Motor neuron (in vitro differentiated cells): ENCODE results near the gene IGDCC3. TPM values are rescaled to one million over a fixed set of nuclear protein-coding genes. Genes with fewer than 3 reads are reported as not detected.

ENCODE experiments used
- ATAC-seq, 8 experiments: fragments of 200-7000 bp; cut with Tn5 transposase; replicated peaks in 6 of 8; 2 replicates each; pipeline ENCODE4 v1.8.0; 2021; ENCODE audit warnings: mild to moderate bottlenecking in 8 of 8, moderate library complexity in 8 of 8
- H3K27ac ChIP-seq, 2 donors: fragments of 250-450 bp; sonication (Bioruptor Pico); 2 replicates each; pipeline ENCODE4 v1.9.0; 2021; ENCODE audit warnings: antibody characterized with exemption in 2 of 2, mild to moderate bottlenecking in 2 of 2, moderate library complexity in 1 of 2
- H3K4me1 ChIP-seq, 2 donors: fragments of 250-450 bp; sonication (Bioruptor Pico); replicated peaks in 1 of 2; 2 replicates each; pipeline ENCODE4 v1.6.1; 2021; ENCODE audit warnings: antibody characterized with exemption in 2 of 2, mild to moderate bottlenecking in 2 of 2, moderate library complexity in 1 of 2
- H3K4me3 ChIP-seq, 5 donors: fragments of 250-450 bp; sonication (Bioruptor Pico); 2 replicates each; pipeline ENCODE4 v1.9.0; 2021; ENCODE audit warnings: antibody characterized with exemption in 5 of 5, mild to moderate bottlenecking in 5 of 5, moderate library complexity in 4 of 5
- WGBS, 10 experiments: fragments of 450-650 bp; shearing (Covaris generic); methylation state at CpG; one replicate each; pipeline ENCODE4 v1.0.0; 2022; 5-methylcytosine and 5-hydroxymethylcytosine counted together
- in situ Hi-C, 9 experiments: fragments of 400-800 bp; cut with MboI; loops; one replicate each; pipeline ENCODE4 v1.15.0; 2021; ENCODE audit warnings: low sequenced_read_pairs in 9 of 9, low pct_unique_long_range_greater_than_20kb in 2 of 9; ENCODE audit not compliant: unreplicated experiment in 9 of 9
- total RNA-seq, 8 experiments: library from RNA; unstranded; fragments of 300-600 nt; gene quantifications; 2 replicates each; pipeline versions ENCODE4 v1.2.3 to v1.2.4, GENCODE V29; 2022

Gene IGDCC3
- total RNA-seq, 8 experiments from 2014 or later = 0.15 to 189 (median 10.9) TPM

GRCh38 chr15:65318870-65319356 is 58.9 kb downstream of the IGDCC3 start:
- Histone ChIP-seq H3K4me1 (peaks cover 5 to 9% of the 10 kb centered on the region in 2 donors), H3K27ac (no peak overlapping the region), H3K4me3 (no peak overlapping the region)
- in situ Hi-C loops = loop anchor here in 5 of 9 experiments (5.0 to 10.0 kb wide), 3 partner anchors 66 to 73 kb away; no protein-coding TSS in a partner anchor
- ATAC-seq = peak; percentile 86 to 98 (median 92)
- WGBS, 10 experiments = 0 to 100% (median 33%) methylated on average over 1 to 3 of the region's 5 CpGs; no CpG with 5 or more reads in 2 of the 10 experiments

GRCh38 chr15:65312400-65312916 is 65.3 kb downstream of the IGDCC3 start:
- peak; percentile 19 to 91 (median 82) for ATAC-seq
- Histone ChIP-seq H3K27ac (peak overlapping the region; percentile 46 to 63), H3K4me1 (peaks cover 20 to 21% of the 10 kb centered on the region in 2 donors), H3K4me3 (no peak overlapping the region)
- in situ Hi-C loops = loop anchor here in 2 of 9 experiments (10.0 kb wide), 1 partner anchor 72 kb away; no protein-coding TSS in a partner anchor
- WGBS, 10 experiments = 0 to 83% (median 17%) methylated on average over 2 to 11 of the region's 11 CpGs

- in situ Hi-C loops = loop anchor here in 2 of 9 experiments (10.0 kb wide), 1 partner anchor 73 kb away; no protein-coding TSS in a partner anchor
- 40 to 80% (median 67%) methylated on average over 1 to 2 of the region's 3 CpGs; no CpG with 5 or more reads in 4 of the 10 experiments for WGBS, 10 experiments
- peak overlapping the region; percentile 46 to 63 for H3K27ac ChIP-seq
These were observed 66.0 kb downstream of the IGDCC3 start for GRCh38 chr15:65311760-65312159.

GRCh38 chr15:65310431-65311137 is 67.2 kb downstream of the IGDCC3 start:
- in situ Hi-C loops = loop anchor here in 2 of 9 experiments (10.0 kb wide), 1 partner anchor 74 kb away; no protein-coding TSS in a partner anchor
- Histone ChIP-seq H3K4me3 (no peak overlapping the region), H3K4me1 (peaks cover 20 to 21% of the 10 kb centered on the region in 2 donors), H3K27ac (no peak overlapping the region)
- ATAC-seq = no peak
- WGBS, 10 experiments = 76 to 100% (median 99%) methylated on average over 1 to 8 of the region's 10 CpGs; no CpG with 5 or more reads in 4 of the 10 experiments

More at GRCh38 chr15:65311760-65312159, 66.0 kb downstream of the IGDCC3 start:
- ATAC-seq = peak in 4 of 8 experiments; percentile 8 to 23 (median 15)
- Histone ChIP-seq H3K4me1 (peaks cover 20 to 21% of the 10 kb centered on the region in 2 donors), H3K4me3 (no peak overlapping the region)

GRCh38 chr15:65309882-65310418 is 67.9 kb downstream of the IGDCC3 start:
- H3K27ac ChIP-seq = peak overlapping the region in 1 of 2 donors; percentile 27
- no peak overlapping the region for H3K4me3 ChIP-seq
- WGBS, 10 experiments = 56 to 100% (median 75%) methylated on average over 1 to 8 of the region's 12 CpGs; no CpG with 5 or more reads in 4 of the 10 experiments
- no peak for ATAC-seq
- peaks cover 20 to 22% of the 10 kb centered on the region in 2 donors for H3K4me1 ChIP-seq
- in situ Hi-C loops = loop anchor here in 2 of 9 experiments (10.0 kb wide), 1 partner anchor 75 kb away; no protein-coding TSS in a partner anchor

GRCh38 chr15:65307978-65308377 is 69.8 kb downstream of the IGDCC3 start:
- in situ Hi-C loops = no loop called here
- H3K27ac ChIP-seq = no peak overlapping the region
- peaks cover 21 to 28% of the 10 kb centered on the region in 2 donors for H3K4me1 ChIP-seq
- ATAC-seq = no peak
- 80 to 95% (median 92%) methylated on average over 1 to 6 of the region's 6 CpGs; no CpG with 5 or more reads in 5 of the 10 experiments for whole genome bisulfite sequencing, 10 experiments
- no peak overlapping the region for H3K4me3 ChIP-seq

GRCh38 chr15:65306551-65306950 is 71.3 kb downstream of the IGDCC3 start:
- H3K27ac ChIP-seq = no peak overlapping the region
- ATAC-seq = no peak

GRCh38 chr15:65305776-65306175 is 72.0 kb downstream of the IGDCC3 start:
- in situ Hi-C loops = no loop called here
- WGBS, 10 experiments = 25 to 100% (median 95%) methylated on average over 1 to 2 of the region's 3 CpGs
- no peak for ATAC-seq
- Histone ChIP-seq H3K4me3 (no peak overlapping the region), H3K4me1 (peaks cover 6 to 13% of the 10 kb centered on the region in 2 donors), H3K27ac (no peak overlapping the region)

More at GRCh38 chr15:65306551-65306950, 71.3 kb downstream of the IGDCC3 start:
- Histone ChIP-seq H3K4me1 (peaks cover 7 to 14% of the 10 kb centered on the region in 2 donors), H3K4me3 (no peak overlapping the region)
- in situ Hi-C loops = no loop called here

GRCh38 chr15:65305150-65305758 is 72.5 kb downstream of the IGDCC3 start:
- Histone ChIP-seq H3K4me1 (peaks cover 6 to 13% of the 10 kb centered on the region in 2 donors), H3K4me3 (peak overlapping the region in 1 of 5 donors; percentile 5), H3K27ac (no peak overlapping the region)
- WGBS, 10 experiments = 0 to 58% (median 43%) methylated on average over 2 to 13 of the region's 14 CpGs; no CpG with 5 or more reads in 2 of the 10 experiments
- in situ Hi-C loops = no loop called here
- ATAC-seq = peak in 2 of 8 experiments; percentile 52 to 53

- in situ Hi-C loops = no loop called here
- WGBS, 10 experiments = 0 to 3% (median 1%) methylated on average over 2 to 24 of the region's 24 CpGs
- H3K27ac ChIP-seq = peak within 1 kb of the TSS; percentile 98
- H3K4me1 ChIP-seq = peaks cover 6 to 12% of the 10 kb centered on the region in 2 donors
- peak within 1 kb of the TSS; percentile 22 to 32 (median 25) for H3K4me3 ChIP-seq
- ATAC-seq = peak; percentile 65 to 84 (median 76)
These were observed 73.2 kb downstream of the IGDCC3 start, which contains the start of gene RNU5B-1 for GRCh38 chr15:65304381-65305149. RNU5B-1 (plus strand) TSS chr15:65304677.

GRCh38 chr15:65303687-65304380 is 74.0 kb downstream of the IGDCC3 start:
- H3K4me1 ChIP-seq = peaks cover 6 to 10% of the 10 kb centered on the region in 2 donors
- WGBS, 10 experiments = 0 to 20% (median 4%) methylated on average over 1 to 20 of the region's 24 CpGs
- H3K27ac ChIP-seq = peak overlapping the region; percentile 98
- ATAC-seq = peak; percentile 4 to 40 (median 28)
- in situ Hi-C loops = no loop called here
- H3K4me3 ChIP-seq = peak overlapping the region; percentile 22 to 32 (median 25)
